ENCODE data around the gene ENTPD6.
"Not testable (repeated sequence)": the region's sequence is repeated elsewhere in the genome, so short reads cannot be mapped to it uniquely, and the experiment has no call there.

ENTPD6 gene

DNA sequence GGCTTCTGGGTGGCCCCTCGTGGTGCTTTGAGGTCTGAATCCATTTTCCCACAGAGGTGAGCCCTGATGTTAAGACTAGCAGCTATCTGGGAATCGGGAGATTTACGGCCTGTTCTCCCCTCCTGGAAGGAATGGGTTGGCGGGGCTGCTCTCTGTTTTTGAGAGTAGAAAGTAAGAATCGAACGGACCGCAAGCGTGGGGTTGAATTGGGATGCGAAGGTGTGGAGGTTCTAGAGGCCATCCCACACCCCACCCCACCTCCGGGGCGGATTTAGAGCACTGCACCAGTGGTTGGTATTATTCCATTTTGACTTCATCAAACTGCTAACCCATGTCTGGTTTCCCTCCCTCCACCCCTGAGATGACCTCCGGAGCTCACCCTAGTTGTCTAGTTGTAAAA is 63.8 kb downstream of the ENTPD6 start:
- no peak for DNase-seq

- DNase-seq, result no peak
Measured at GRCh38 chr20:25259788-25260254, 64.3 kb downstream of the ENTPD6 start.

DNA sequence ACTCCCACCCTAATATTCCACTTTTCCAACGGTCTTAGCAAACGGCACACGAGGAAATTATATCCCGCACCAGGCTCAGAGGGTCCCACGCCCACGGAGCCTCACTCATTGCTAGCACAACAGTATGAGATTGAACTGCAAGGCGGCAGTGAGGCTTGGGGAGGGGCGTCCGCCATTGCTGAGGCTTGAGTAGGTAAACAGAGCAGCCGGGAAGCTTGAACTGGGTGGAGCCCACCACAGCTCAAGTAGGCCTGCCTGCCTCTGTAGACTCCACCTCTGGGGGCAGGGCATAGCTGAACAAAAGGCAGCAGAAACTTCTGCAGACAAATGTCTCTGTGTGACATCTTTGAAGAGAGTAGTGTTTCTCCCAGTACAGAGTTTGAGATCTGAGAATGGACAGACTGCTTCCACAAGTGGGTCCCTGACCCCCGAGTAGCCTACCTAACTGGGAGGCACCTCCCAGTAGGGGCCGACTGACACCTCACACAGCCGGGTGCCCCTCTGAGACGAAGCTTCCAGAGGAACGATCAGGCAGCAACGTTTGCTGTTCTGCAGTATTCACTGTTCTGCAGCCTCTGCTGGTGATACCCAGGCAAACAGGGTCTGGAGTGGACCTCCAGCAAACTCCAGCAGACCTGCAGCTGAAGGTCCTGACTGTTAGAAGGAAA is 65.4 kb downstream of the ENTPD6 start:
- not testable (repeated sequence) for DNase-seq

GRCh38 chr20:25269057-25269832 is 73.7 kb downstream of the ENTPD6 start:
- DNase-seq, result no peak

DNA sequence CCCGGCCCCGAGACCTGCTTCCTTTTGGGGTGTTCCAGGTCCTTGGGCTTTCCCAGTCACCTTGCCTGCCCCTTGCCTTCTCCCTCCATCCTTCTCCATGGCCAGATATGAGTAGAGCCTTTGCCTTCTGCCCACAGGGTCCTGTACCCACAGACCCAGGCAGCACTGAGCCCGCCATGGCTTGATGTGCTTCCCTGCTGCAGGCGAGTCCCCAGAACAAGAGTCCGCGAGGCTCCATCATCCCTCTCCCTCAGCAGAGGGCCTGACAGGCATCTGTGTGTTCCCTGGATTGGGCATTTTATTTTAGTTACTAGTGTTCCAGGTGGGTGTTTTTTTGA is 74.3 kb downstream of the ENTPD6 start:
- DNase-seq, result no peak

- no peak for DNase-seq
Measured at GRCh38 chr20:25270829-25271251, 75.3 kb downstream of the ENTPD6 start.

- no peak for DNase-seq
Measured at GRCh38 chr20:25271486-25272222, 76.1 kb downstream of the ENTPD6 start.

DNA sequence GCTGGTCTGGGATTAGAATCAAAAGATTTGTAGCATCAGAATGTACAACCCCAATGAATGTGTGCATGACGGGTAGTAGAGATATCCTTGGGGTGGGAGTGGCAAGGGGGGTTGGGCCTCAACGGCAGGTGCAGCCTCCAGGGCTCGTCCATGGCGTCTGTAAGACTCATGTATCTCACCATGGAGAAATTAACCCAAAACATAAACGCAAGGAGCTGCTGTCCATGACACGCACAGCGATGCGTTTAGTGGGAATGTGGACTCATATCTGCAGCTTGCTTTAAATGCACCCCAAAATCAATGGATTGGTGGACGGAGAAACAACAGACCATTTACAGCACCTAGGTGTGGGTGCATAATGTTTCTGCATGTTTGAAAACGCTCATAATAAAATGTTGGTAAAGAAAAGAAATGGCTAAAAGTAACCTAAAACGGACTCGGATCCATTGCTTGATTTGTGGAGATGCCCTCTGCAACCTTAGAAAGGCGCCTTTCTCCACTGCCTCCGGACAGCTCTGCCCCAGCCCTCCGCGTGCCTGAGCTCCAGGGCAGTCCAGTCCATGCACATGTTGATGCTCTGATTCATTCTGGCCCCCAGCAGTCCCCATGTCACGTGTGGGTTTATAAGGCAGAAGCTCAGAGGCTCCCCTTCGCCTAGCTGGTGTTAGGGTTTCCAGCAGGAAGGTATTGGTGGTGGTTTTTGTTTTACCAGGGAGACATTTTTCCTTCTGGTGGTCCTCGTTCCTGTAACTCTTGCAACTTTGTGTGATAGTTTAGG is 76.9 kb downstream of the ENTPD6 start:
- DNase-seq, result no peak

DNA sequence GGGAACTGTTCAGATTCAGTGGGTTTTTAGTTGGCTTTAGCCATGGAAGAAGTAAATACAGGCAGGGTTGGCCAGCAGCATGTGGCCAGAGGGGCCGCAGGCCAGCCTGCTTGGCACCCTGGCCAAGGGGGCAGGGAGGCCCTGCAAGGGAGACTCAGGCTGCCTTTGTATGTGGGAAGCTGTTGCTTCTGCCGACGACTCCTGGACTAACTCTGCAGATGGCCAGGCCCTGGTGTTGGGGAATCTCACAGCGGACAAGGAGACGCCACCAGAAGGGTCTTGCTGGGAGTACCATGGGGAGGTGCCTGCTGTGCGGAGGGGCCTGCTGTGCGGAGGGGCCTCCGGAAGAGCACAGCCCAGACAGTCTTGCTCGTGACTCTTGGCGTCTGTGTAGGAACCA is 77.5 kb downstream of the ENTPD6 start:
- DNase-seq, result peak; percentile 25

- peak; percentile 54 for DNase-seq
Measured at GRCh38 chr20:25273541-25274358, 78.2 kb downstream of the ENTPD6 start.

- no peak for DNase-seq
Measured at GRCh38 chr20:25274481-25274880, 79.0 kb downstream of the ENTPD6 start.

- DNase-seq, result peak; percentile 16
Measured at GRCh38 chr20:25274891-25275812, 79.6 kb downstream of the ENTPD6 start.

DNA sequence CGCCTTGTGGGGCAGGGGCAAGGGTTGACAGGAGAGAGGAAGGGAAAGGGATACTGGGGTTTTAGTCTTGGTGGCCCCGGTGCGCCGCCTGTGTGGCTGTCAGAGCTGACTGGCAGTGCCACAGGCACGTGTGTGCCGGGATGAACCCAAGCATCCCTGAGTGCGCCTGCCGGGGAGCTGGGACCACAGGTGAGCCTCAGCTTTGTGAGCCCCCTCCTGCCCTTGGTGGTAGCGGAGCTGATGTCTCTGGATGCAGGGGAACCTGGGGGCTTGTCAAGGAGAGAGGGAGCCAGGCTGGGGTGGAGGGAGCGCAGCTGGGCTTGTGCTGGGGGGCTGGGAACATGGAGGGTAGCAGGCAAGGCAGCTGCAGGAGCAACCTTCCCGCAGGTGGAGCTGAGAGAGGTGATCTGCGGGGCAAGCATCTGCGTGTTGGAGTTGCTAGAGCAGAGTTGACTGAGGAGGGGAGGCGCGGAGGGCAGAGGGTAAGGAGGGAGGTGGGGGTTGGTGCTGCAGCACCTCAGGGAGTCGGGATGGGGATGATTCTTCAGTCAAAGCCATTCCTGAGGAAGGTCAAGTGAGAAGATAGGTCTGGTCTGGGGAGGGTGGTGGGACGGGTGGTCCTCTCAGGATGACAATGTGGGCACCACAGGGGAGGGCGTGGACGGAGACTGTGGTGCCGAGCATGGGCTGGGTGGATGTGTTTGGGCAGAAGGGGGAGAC is 80.5 kb downstream of the ENTPD6 start:
- DNase-seq, result no peak
